GM21723 (cell line): ENCODE results near the gene BRI3BP.

Experiments used
- ATAC-seq: cut with Tn5 transposase; IDR thresholded peaks from one replicate; pipeline ENCODE4 v1.9.1; 2021; ENCODE audit warnings: mild to moderate bottlenecking, moderate library complexity; ENCODE audit not compliant: unreplicated experiment

The BRI3BP gene

GRCh38 chr12:124993626-124994436, at the start of gene BRI3BP:
BRI3BP (plus strand) TSS chr12:124993645; CDS start chr12:124993791, 146 bp downstream.
- peak; percentile 48 for ATAC-seq

GRCh38 chr12:124946447-124946793, 47.0 kb upstream of the BRI3BP start:
- no peak for ATAC-seq

GRCh38 chr12:124947013-124947412, 46.4 kb upstream of the BRI3BP start:
- no peak for ATAC-seq

- ATAC-seq: no peak
Observed at GRCh38 chr12:124947561-124948398, 45.7 kb upstream of the BRI3BP start.

GRCh38 chr12:124949066-124949465, 44.4 kb upstream of the BRI3BP start:
- ATAC-seq: no peak

- no peak for ATAC-seq
Observed at GRCh38 chr12:124949779-124950728, 43.4 kb upstream of the BRI3BP start.

GRCh38 chr12:124952295-124952694, 41.1 kb upstream of the BRI3BP start:
- no peak for ATAC-seq

- no peak for ATAC-seq
Observed at GRCh38 chr12:124952801-124953200, 40.6 kb upstream of the BRI3BP start.

GRCh38 chr12:124953689-124954405, 39.6 kb upstream of the BRI3BP start:
- no peak for ATAC-seq

GRCh38 chr12:124954771-124955170, 38.7 kb upstream of the BRI3BP start:
- ATAC-seq: no peak

GRCh38 chr12:124956571-124956970, 36.9 kb upstream of the BRI3BP start:
- ATAC-seq: no peak

GRCh38 chr12:124961055-124961454, 32.4 kb upstream of the BRI3BP start:
- no peak for ATAC-seq

GRCh38 chr12:124963211-124963610, 30.2 kb upstream of the BRI3BP start:
- ATAC-seq: no peak

- no peak for ATAC-seq
Observed at GRCh38 chr12:124964251-124964650, 29.2 kb upstream of the BRI3BP start.

- ATAC-seq: no peak
Observed at GRCh38 chr12:124964836-124965462, 28.5 kb upstream of the BRI3BP start.

- no peak for ATAC-seq
Observed at GRCh38 chr12:124967016-124967739, 26.3 kb upstream of the BRI3BP start.

- no peak for ATAC-seq
Observed at GRCh38 chr12:124968656-124969055, 24.8 kb upstream of the BRI3BP start.

GRCh38 chr12:124970647-124971402, 22.6 kb upstream of the BRI3BP start:
- no peak for ATAC-seq
